ENCODE data around the gene S100A11. TPM values are rescaled to one million over a fixed set of nuclear protein-coding genes. Genes with fewer than 3 reads are reported as not detected.

The S100A11 gene
- polyA plus RNA-seq, 1 experiment: 693 TPM

GRCh38 chr1:152034654-152035538 is 1.9 kb downstream of the S100A11 start:
- Histone ChIP-seq H3K27me3 (ENCODE audit: control insufficient read depth, insufficient read depth, low read length) (peaks cover under 1% of the 10 kb centered on the region), H3K9me3 (ENCODE audit: control insufficient read depth, insufficient read depth, low read length) (no peaks in the 10 kb centered on the region), H3K4me3 (ENCODE audit: low read depth, low read length) (peak overlapping the region; percentile 74), H3K27ac (ENCODE audit: low read depth, low read length) (peak overlapping the region; percentile 78)
- CTCF ChIA-PET: interaction anchor here (0.7 to 2.4 kb wide), 21 partner anchors 12 to 441 kb away, joined by 3 to 18 read pairs (median 4); partner anchors contain the start of gene THEM4
- peak; percentile 71 for TF ChIP-seq CTCF (IDR thresholded peaks at IDR 0.05; ENCODE audit: low read depth, low read length)
- DNase-seq (ENCODE audit: low read depth, low spot score): no peak
- POLR2A ChIA-PET: interaction anchor here (0.6 to 1.1 kb wide), 3 partner anchors 40 to 272 kb away, joined by 3 to 5 read pairs (median 3); no protein-coding TSS in a partner anchor

- TF ChIP-seq CTCF (IDR thresholded peaks at IDR 0.05; ENCODE audit: low read depth, low read length): no peak
- DNase-seq (ENCODE audit: low read depth, low spot score): no peak
- no peaks in the 10 kb centered on the region for H3K9me3 ChIP-seq (ENCODE audit: control insufficient read depth, insufficient read depth, low read length)
- H3K27me3 ChIP-seq (ENCODE audit: control insufficient read depth, insufficient read depth, low read length): no peaks in the 10 kb centered on the region
- ChIA-PET CTCF (interaction anchor here (0.6 to 2.4 kb wide), 20 partner anchors 12 to 440 kb away, joined by 3 to 18 read pairs (median 4); partner anchors contain the start of gene THEM4), POLR2A (interaction anchor here (0.7 kb wide), 1 partner anchor 93 kb away, joined by 5 read pairs; no protein-coding TSS in a partner anchor)
- H3K4me3 ChIP-seq (ENCODE audit: low read depth, low read length): peak overlapping the region; percentile 74
- H3K27ac ChIP-seq (ENCODE audit: low read depth, low read length): peak overlapping the region; percentile 78
Measured at GRCh38 chr1:152034324-152034653, 2.5 kb downstream of the S100A11 start.

GRCh38 chr1:152029929-152030211 is 6.9 kb downstream of the S100A11 start:
- POLR2A ChIA-PET: no interaction called here
- no peak for TF ChIP-seq CTCF (IDR thresholded peaks at IDR 0.05; ENCODE audit: low read depth, low read length)
- Histone ChIP-seq H3K4me3 (ENCODE audit: low read depth, low read length) (no peak overlapping the region), H3K27ac (ENCODE audit: low read depth, low read length) (no peak overlapping the region), H3K27me3 (ENCODE audit: control insufficient read depth, insufficient read depth, low read length) (no peaks in the 10 kb centered on the region), H3K9me3 (ENCODE audit: control insufficient read depth, insufficient read depth, low read length) (no peaks in the 10 kb centered on the region)
- no peak for DNase-seq (ENCODE audit: low read depth, low spot score)
- CTCF ChIA-PET: interaction anchor here (0.8 kb wide), 1 partner anchor 23 kb away, joined by 3 read pairs; no protein-coding TSS in a partner anchor

- CTCF ChIA-PET: interaction anchor here (0.8 kb wide), 1 partner anchor 24 kb away, joined by 3 read pairs; no protein-coding TSS in a partner anchor
- no peaks in the 10 kb centered on the region for H3K9me3 ChIP-seq (ENCODE audit: control insufficient read depth, insufficient read depth, low read length)
- POLR2A ChIA-PET: no interaction called here
- DNase-seq (ENCODE audit: low read depth, low spot score): no peak
- TF ChIP-seq CTCF (IDR thresholded peaks at IDR 0.05; ENCODE audit: low read depth, low read length): no peak
- H3K27me3 ChIP-seq (ENCODE audit: control insufficient read depth, insufficient read depth, low read length): no peaks in the 10 kb centered on the region
- no peak overlapping the region for H3K4me3 ChIP-seq (ENCODE audit: low read depth, low read length)
- peak overlapping the region; percentile 41 for H3K27ac ChIP-seq (ENCODE audit: low read depth, low read length)
Measured at GRCh38 chr1:152029144-152029928, 7.5 kb downstream of the S100A11 start.
